GF-D8 (cell line): ENCODE data around the gene OLFML2B.

ENCODE experiments used
- DNase-seq: peaks from one replicate; lab custom pipeline; 2025; lab: John Stamatoyannopoulos, UW

Gene OLFML2B

GRCh38 chr1:161945306-161946060 is 78.2 kb downstream of the OLFML2B start:
- no peak for DNase-seq

DNA sequence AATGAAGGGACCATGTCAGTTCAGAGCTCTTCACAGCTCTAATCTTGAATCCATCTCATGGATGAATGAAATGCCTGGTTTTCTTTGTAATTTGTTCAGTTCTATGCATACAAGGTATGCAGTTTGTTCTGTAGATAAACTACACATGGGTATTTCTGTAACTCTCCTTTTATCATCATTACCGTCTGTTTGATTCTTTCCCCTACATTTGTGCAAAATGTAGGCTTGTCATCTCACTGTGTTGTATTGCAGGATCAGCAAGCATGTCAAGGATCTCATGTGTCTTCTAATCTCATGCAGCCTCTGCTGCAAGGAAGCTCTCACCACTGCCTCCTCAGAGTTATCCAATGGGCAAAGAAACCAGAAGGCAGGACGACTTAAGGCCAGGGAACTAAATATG is 79.3 kb downstream of the OLFML2B start:
- DNase-seq, result no peak

DNA sequence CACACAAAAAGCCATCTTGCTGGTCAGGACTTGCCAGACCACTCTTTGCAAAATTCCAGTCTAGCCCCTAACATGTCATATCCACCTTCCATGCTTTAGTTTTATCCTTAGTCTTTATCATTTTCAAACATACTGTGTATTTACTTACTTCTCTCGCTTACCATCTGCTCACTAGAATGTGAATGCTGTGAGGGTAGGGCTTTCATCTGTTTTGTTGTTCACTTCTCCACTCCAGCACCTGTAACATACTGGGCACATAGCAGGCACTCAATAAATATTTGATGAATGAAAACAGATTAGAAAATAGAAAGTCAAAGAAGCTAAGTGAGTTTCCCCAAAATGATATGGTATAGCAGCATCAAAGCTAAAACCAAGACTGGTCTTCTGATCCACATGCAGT is 79.9 kb downstream of the OLFML2B start:
- DNase-seq, result no peak

DNA sequence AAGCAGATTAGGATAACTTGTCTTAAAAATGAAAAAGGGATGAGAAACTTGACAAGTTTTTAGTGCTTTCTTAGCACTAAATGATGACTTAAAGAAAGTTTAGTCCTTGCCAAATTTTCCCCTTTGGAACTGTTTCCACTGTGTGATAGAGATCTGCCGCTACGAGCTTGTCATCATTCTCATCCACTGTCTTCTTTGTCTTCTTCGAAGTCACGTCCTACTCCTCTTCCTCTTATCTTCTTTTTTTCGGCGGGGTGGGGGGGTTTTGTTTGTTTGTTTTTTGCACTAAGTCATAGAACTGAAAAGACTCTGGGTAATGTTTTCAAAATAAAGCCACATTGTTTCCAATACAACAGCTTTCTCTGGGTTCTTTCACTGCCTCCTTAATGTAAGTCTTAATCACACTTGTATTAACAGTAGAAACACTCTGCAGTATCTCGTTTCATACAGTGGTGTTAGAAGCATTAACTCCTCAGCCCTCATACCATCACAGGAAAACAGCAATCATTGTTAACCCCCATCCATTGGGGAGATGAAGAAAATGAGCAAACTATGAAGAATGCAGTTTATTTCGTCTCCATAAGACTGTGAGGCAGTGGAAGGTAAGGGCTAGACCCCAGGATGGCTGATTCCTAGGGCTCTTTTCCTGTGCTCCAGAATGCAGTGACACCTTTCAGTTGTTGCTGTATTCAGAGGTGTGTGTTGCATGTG is 81.8 kb downstream of the OLFML2B start:
- DNase-seq, result no peak

- no peak for DNase-seq
Measured at GRCh38 chr1:161940866-161941591, 82.6 kb downstream of the OLFML2B start.

DNA sequence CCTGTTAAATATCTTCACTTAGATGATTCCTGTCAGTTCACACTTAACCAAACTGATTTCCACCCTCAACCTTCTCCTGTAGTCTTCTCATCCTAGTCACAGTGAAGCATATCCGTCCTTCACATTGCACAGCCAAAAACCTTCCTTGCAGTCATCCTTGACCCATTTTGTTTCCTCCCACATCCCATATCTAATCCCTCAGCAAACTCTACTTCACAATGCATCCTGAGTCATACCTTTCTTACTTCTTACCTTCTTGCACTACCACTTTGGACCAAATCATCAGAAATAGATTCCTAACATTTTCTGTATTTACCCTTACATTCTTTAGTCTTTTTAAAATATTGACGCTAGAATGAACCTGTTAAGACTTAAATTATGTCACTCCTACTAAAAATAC is 86.9 kb downstream of the OLFML2B start:
- DNase-seq, result no peak

GRCh38 chr1:161935264-161935663 is 88.4 kb downstream of the OLFML2B start:
- DNase-seq, result no peak

DNA sequence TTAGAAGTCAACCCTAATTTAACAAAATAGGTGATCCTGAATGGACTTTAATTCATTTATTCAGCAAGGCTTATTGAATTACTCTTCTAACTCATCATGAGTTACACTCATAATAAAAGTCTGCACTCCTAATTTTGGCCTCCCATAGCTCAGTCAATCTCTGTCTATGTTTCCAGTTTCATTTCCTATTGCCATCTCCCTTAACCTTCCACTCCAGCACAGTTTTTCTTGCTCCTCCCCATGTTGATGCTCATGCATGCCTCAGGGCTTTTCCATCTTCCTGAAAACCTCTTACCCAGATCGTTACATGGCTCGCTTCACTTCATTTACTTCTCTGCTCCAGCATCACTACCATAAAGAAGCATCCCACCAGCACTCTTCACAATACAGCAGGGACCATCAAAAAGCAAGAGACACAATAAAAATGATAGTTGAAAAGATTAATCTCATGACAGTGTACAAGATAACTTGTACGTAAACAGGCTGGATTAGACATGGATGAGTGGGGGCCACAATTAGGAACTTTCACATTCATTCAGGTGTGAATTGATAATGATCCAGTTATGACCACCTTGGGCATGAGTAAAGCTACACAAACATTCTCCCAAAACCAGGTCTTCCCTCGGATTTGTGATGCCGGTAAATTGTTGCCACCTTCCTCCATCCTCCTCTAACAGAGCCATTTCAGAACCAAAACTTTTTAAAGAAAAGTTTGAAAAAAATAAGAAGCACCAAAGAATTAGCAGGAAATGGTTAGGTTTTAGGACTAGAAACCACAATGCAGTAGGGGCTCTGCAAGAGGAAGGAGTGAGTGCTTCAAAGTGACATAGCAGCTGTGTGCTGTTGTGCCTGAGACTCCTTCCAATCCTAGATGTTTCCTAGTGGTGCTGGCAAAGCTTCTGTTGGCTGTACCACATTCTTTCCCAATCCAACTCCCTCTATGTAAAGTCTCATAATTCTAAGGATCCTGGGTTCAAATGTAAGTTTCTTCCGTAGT is 89.8 kb downstream of the OLFML2B start:
- DNase-seq, result no peak
